SK-N-SH (cell line): Measurements from ENCODE around the gene MUC13. TPM values are rescaled to one million over a fixed set of nuclear protein-coding genes. Genes with fewer than 3 reads are reported as not detected.

Experiments
- CTCF ChIA-PET: fragments of 300-600, 350-600 bp; formaldehyde crosslinking; extraction: SDS; loops from one replicate; lab custom pipeline; 2021; lab: Yijun Ruan, JAX
- POLR2A ChIA-PET: fragments of 350-600 bp; sonication (Branson Sonifier 250); formaldehyde crosslinking; extraction: SDS; loops from one replicate; lab custom pipeline; 2020; ENCODE audit warnings: antibody characterized with exemption, inconsistent platforms; lab: Yijun Ruan, JAX
- DNase-seq: peaks from one replicate; pipeline ENCODE4 v3.0.0; 2012
- H2AFZ ChIP-seq: fragments of 200-600 bp; sonication (generic); 2 replicates; pipeline ENCODE4 v1.8.1; 2016; ENCODE audit warnings: antibody characterized with exemption, mild to moderate bottlenecking, low read depth
- H3F3A ChIP-seq: fragments of 200-600 bp; sonication (generic); replicated peaks from 2 replicates; pipeline ENCODE3; 2016; ENCODE audit warnings: antibody characterized with exemption, mild to moderate bottlenecking; ENCODE audit not compliant: insufficient read depth
- H3K27ac ChIP-seq, 2 experiments: fragments of 200-500 bp in 1 of 2; fragments of 200-600 bp in 1 of 2; sonication (Bioruptor generic) in 1 of 2; sonication (generic), shearing (Covaris generic) in 1 of 2; 2 replicates each; pipeline versions ENCODE4 v1.5.1 to v1.6.1; 2014 to 2016; ENCODE audit warnings: low read depth in 2 of 2, inconsistent platforms in 1 of 2, low read length in 1 of 2, mild to moderate bottlenecking in 1 of 2, mixed read lengths in 1 of 2
- H3K27me3 ChIP-seq: fragments of 200-600 bp; sonication (generic), shearing (Covaris generic); 2 replicates; pipeline ENCODE4 v1.6.1; 2016; ENCODE audit warnings: mixed run types; ENCODE audit not compliant: insufficient read depth
- H3K36me3 ChIP-seq, 2 experiments: fragments of 200-500 bp in 1 of 2; fragments of 200-600 bp in 1 of 2; sonication (Bioruptor generic) in 1 of 2; sonication (generic) in 1 of 2; replicated peaks in 1 of 2; 2 replicates each; pipeline versions ENCODE3 to v1.5.1; 2014 to 2016; ENCODE audit warnings: low read length in 1 of 2, mild to moderate bottlenecking in 1 of 2; ENCODE audit not compliant: insufficient read depth in 2 of 2, control insufficient read depth in 1 of 2
- H3K4me1 ChIP-seq, 2 experiments: fragments of 200-500 bp in 1 of 2; fragments of 200-600 bp in 1 of 2; sonication (Bioruptor generic) in 1 of 2; sonication (generic), shearing (Covaris generic) in 1 of 2; 2 replicates each; pipeline versions ENCODE4 v1.5.1 to v1.6.1; 2014 to 2016; ENCODE audit warnings: low read depth in 1 of 2, low read length in 1 of 2, mixed run types in 1 of 2; ENCODE audit not compliant: insufficient read depth in 2 of 2, control insufficient read depth in 1 of 2
- H3K4me2 ChIP-seq: fragments of 200-600 bp; sonication (generic), shearing (Covaris generic); 2 replicates; pipeline ENCODE4 v1.6.1; 2017; ENCODE audit warnings: mixed run types
- H3K4me3 ChIP-seq, 2 experiments: fragments of 200-500 bp in 1 of 2; fragments of 200-600 bp in 1 of 2; sonication (Bioruptor generic) in 1 of 2; sonication (generic), shearing (Covaris generic) in 1 of 2; 2 replicates each; pipeline versions ENCODE4 v1.5.1 to v1.8.1; 2014 to 2016; ENCODE audit warnings: low read depth in 2 of 2, inconsistent platforms in 1 of 2, low read length in 1 of 2, mild to moderate bottlenecking in 1 of 2, mixed read lengths in 1 of 2, moderate library complexity in 1 of 2
- H3K79me2 ChIP-seq: fragments of 200-600 bp; sonication (generic); 2 replicates; pipeline ENCODE4 v1.8.1; 2017; ENCODE audit warnings: mild to moderate bottlenecking; ENCODE audit not compliant: insufficient read depth
- H3K9ac ChIP-seq: fragments of 200-600 bp; sonication (generic); 2 replicates; pipeline ENCODE4 v1.6.1; 2017; ENCODE audit warnings: mixed run types
- H3K9me2 ChIP-seq: fragments of 200-600 bp; sonication (generic); 2 replicates; pipeline ENCODE4 v1.6.1; 2017; ENCODE audit warnings: mixed run types
- H3K9me3 ChIP-seq: fragments of 200-600 bp; sonication (generic); 2 replicates; pipeline ENCODE4 v1.6.1; 2017; ENCODE audit warnings: mixed run types, mild to moderate bottlenecking, moderate library complexity
- H4K20me1 ChIP-seq: fragments of 200-600 bp; sonication (generic); 2 replicates; pipeline ENCODE4 v1.6.1; 2017; ENCODE audit warnings: mild to moderate bottlenecking, mixed run types; ENCODE audit not compliant: insufficient read depth
- CHD2 ChIP-seq: fragments of 150-350 bp; IDR thresholded peaks from 2 replicates; pipeline ENCODE4 v1.6.1; 2018; ENCODE audit warnings: low read length; ENCODE audit not compliant: partially characterized antibody
- GATA2 ChIP-seq: sonication (generic); formaldehyde crosslinking; IDR thresholded peaks from 2 replicates; pipeline ENCODE4 v1.5.0; 2020; ENCODE audit warnings: mild to moderate bottlenecking, missing genetic modification reagents
- MEF2A ChIP-seq: IDR thresholded peaks from 2 replicates; pipeline ENCODE4 v1.4.0; 2012; ENCODE audit warnings: low read depth, borderline replicate concordance
- MXI1 ChIP-seq: IDR thresholded peaks from 2 replicates; pipeline ENCODE4 v1.6.1; 2012; ENCODE audit warnings: mild to moderate bottlenecking, low read depth, low read length, improper control_type of control experiment
- PBX3 ChIP-seq: IDR thresholded peaks from 2 replicates; pipeline ENCODE4; 2012
- TAF1 ChIP-seq: IDR thresholded peaks from 2 replicates; pipeline ENCODE4 v1.6.1; 2012; ENCODE audit warnings: low read depth, mild to moderate bottlenecking, low read length, moderate library complexity, borderline replicate concordance
- WGBS: methylation state at CpG from one replicate; pipeline ENCODE4 v1.1.6; 2017; ENCODE audit warnings: low lambda C conversion rate; 5-methylcytosine and 5-hydroxymethylcytosine counted together
- polyA plus RNA-seq, 3 experiments: library from polyadenylated mRNA; depleted of rRNA; stranded (reverse); fragments of >200 nt; gene quantifications; 2 replicates each; pipeline ENCODE4 v1.2.3, GENCODE V29; 2012
- TF ChIP-seq, protein P1 (sequence below): IDR thresholded peaks from 2 replicates; pipeline ENCODE4 v1.6.1; 2012; ENCODE audit warnings: mild to moderate bottlenecking, low read depth, low read length, moderate library complexity
- TF ChIP-seq, protein P2 (sequence below): fragments of 150-350 bp; IDR thresholded peaks from 2 replicates; pipeline ENCODE4 v1.6.1; 2016; ENCODE audit warnings: mild to moderate bottlenecking, low read depth, low read length
- TF ChIP-seq, protein P3 (sequence below): IDR thresholded peaks from 2 replicates; pipeline ENCODE4 v1.4.0; 2012; ENCODE audit warnings: low read depth, borderline replicate concordance

MUC13 gene
- polyA plus RNA-seq, 1 of the 3 experiments (the other 2 are of a cell fraction): not detected

DNA sequence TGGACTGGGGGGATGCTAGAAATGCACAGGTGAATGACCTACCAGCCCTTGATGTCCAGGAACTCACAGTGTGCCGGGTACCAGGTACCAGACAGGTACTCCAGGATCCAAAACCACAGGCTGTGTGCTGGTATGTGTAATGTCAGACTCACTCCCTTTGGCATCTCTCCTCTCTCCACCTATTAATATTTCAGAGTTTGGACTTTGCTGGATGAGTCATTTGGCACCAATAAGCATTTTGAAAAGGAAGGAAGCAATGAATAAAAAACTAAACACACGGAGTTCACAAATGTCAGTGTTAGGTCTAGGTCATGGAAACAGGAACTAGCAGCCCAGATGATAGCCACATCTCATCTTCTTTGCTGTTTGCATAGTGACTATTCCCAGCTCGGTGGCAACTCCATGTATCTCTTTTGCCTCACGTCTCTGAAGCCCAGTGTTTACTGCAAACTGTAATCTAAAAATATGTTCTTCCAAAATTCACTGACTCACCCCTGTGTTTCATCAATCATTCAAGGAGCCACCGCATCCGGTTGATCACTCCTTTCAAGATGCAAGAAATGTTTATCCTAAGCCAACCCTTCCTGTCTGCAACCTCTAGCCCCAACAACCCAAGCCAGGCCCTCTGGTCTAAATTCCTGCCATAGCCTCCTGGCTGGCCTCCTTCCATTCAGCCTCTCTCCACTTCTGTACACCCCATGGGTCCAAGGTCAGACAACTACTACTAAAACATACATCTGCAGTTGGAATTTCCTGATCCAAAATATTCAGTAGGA lies 55.8 kb downstream of the MUC13 start (continued):
- TF ChIP-seq, protein P1, sequence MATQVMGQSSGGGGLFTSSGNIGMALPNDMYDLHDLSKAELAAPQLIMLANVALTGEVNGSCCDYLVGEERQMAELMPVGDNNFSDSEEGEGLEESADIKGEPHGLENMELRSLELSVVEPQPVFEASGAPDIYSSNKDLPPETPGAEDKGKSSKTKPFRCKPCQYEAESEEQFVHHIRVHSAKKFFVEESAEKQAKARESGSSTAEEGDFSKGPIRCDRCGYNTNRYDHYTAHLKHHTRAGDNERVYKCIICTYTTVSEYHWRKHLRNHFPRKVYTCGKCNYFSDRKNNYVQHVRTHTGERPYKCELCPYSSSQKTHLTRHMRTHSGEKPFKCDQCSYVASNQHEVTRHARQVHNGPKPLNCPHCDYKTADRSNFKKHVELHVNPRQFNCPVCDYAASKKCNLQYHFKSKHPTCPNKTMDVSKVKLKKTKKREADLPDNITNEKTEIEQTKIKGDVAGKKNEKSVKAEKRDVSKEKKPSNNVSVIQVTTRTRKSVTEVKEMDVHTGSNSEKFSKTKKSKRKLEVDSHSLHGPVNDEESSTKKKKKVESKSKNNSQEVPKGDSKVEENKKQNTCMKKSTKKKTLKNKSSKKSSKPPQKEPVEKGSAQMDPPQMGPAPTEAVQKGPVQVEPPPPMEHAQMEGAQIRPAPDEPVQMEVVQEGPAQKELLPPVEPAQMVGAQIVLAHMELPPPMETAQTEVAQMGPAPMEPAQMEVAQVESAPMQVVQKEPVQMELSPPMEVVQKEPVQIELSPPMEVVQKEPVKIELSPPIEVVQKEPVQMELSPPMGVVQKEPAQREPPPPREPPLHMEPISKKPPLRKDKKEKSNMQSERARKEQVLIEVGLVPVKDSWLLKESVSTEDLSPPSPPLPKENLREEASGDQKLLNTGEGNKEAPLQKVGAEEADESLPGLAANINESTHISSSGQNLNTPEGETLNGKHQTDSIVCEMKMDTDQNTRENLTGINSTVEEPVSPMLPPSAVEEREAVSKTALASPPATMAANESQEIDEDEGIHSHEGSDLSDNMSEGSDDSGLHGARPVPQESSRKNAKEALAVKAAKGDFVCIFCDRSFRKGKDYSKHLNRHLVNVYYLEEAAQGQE: peak; percentile 15; the same call in 1 of the 2 replicates
- TF ChIP-seq GATA2 (CRISPR knock-in tag): no peak
- TF ChIP-seq, protein P2, sequence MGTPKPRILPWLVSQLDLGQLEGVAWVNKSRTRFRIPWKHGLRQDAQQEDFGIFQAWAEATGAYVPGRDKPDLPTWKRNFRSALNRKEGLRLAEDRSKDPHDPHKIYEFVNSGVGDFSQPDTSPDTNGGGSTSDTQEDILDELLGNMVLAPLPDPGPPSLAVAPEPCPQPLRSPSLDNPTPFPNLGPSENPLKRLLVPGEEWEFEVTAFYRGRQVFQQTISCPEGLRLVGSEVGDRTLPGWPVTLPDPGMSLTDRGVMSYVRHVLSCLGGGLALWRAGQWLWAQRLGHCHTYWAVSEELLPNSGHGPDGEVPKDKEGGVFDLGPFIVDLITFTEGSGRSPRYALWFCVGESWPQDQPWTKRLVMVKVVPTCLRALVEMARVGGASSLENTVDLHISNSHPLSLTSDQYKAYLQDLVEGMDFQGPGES: no peak

- Histone ChIP-seq H3K4me3 (no peak overlapping the region), H3K9ac (no peak overlapping the region; the same call in 1 of the 2 replicates), H3K79me2 (peaks cover 90% of the 10 kb centered on the region), H3K4me2 (peak overlapping the region; percentile 64), H2AFZ (no peak overlapping the region), H3K27ac (peak overlapping the region; percentile 87 to 92), H3K9me3 (no peaks in the 10 kb centered on the region), H3F3A (peaks cover 28% of the 10 kb centered on the region), H3K4me1 (peaks cover 20 to 52% of the 10 kb centered on the region in 2 experiments), H3K27me3 (no peaks in the 10 kb centered on the region), H4K20me1 (no peaks in the 10 kb centered on the region; the same call in 1 of the 2 replicates)
- DNase-seq: no peak
- CTCF ChIA-PET: interaction anchor here (0.9 to 2.4 kb wide), 2 partner anchors 24 to 34 kb away, joined by 3 to 7 read pairs; no protein-coding TSS in a partner anchor
- POLR2A ChIA-PET: no interaction called here
- TF ChIP-seq, protein P3, sequence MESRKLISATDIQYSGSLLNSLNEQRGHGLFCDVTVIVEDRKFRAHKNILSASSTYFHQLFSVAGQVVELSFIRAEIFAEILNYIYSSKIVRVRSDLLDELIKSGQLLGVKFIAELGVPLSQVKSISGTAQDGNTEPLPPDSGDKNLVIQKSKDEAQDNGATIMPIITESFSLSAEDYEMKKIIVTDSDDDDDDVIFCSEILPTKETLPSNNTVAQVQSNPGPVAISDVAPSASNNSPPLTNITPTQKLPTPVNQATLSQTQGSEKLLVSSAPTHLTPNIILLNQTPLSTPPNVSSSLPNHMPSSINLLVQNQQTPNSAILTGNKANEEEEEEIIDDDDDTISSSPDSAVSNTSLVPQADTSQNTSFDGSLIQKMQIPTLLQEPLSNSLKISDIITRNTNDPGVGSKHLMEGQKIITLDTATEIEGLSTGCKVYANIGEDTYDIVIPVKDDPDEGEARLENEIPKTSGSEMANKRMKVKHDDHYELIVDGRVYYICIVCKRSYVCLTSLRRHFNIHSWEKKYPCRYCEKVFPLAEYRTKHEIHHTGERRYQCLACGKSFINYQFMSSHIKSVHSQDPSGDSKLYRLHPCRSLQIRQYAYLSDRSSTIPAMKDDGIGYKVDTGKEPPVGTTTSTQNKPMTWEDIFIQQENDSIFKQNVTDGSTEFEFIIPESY: no peak
- TF ChIP-seq CHD2: no peak
- TF ChIP-seq MEF2A: no peak
- TF ChIP-seq TAF1: no peak
- no peak for TF ChIP-seq PBX3
- no peak for TF ChIP-seq MXI1
- TF ChIP-seq, all 33 proteins: peak for 0
- Histone ChIP-seq H3K9me2 (no peaks in the 10 kb centered on the region), H3K36me3 (peaks cover 7 to 8% of the 10 kb centered on the region in 2 experiments)
- WGBS: 97% methylated on average over 3 of the region's 3 CpGs
Observed at GRCh38 chr3:124877674-124878073, 56.9 kb downstream of the MUC13 start.
